HK-2 (cell line): Measurements from ENCODE around the gene CISD3.
A peak's percentile ranks its signal among the peaks of the same experiment; 100 is the strongest.

Experiments used
- DNase-seq: peaks from one replicate; pipeline ENCODE4 v3.0.0-alpha.2; 2018; ENCODE audit not compliant: unreplicated experiment

The CISD3 gene

GRCh38 chr17:38728290-38728831 lies 1.8 kb upstream of the CISD3 start:
- no peak for DNase-seq

GRCh38 chr17:38729368-38729885 lies 714 bp upstream of the CISD3 start:
- DNase-seq, result no peak

GRCh38 chr17:38730526-38731379 lies 612 bp downstream of the CISD3 start:
- peak; percentile 81 for DNase-seq

GRCh38 chr17:38731526-38732294 lies 1.6 kb downstream of the CISD3 start:
- DNase-seq, result no peak

- no peak for DNase-seq
Observed at GRCh38 chr17:38732376-38733281, 2.5 kb downstream of the CISD3 start.

GRCh38 chr17:38733282-38733981 lies 3.3 kb downstream of the CISD3 start:
- no peak for DNase-seq

GRCh38 chr17:38733982-38734973 lies 4.1 kb downstream of the CISD3 start:
- DNase-seq, result no peak

- peak; percentile 68 for DNase-seq
Observed at GRCh38 chr17:38735161-38735997, 5.2 kb downstream of the CISD3 start.

- no peak for DNase-seq
Observed at GRCh38 chr17:38738007-38738662, 8.0 kb downstream of the CISD3 start.

- DNase-seq, result no peak
Observed at GRCh38 chr17:38738686-38739085, 8.5 kb downstream of the CISD3 start.

- DNase-seq, result no peak
Observed at GRCh38 chr17:38739305-38739704, 9.2 kb downstream of the CISD3 start.

GRCh38 chr17:38740044-38740443 lies 9.9 kb downstream of the CISD3 start:
- no peak for DNase-seq

- no peak for DNase-seq
Observed at GRCh38 chr17:38740806-38741205, 10.7 kb downstream of the CISD3 start.

- DNase-seq, result no peak
Observed at GRCh38 chr17:38741461-38741860, 11.3 kb downstream of the CISD3 start.

- DNase-seq, result no peak
Observed at GRCh38 chr17:38741921-38742410, 11.8 kb downstream of the CISD3 start.

- no peak for DNase-seq
Observed at GRCh38 chr17:38742411-38743308, 12.5 kb downstream of the CISD3 start.
